Neural progenitor cell (in vitro differentiated cells): Measurements from ENCODE around the gene THNSL1.

ENCODE experiments used
- CTCF ChIP-seq: fragments of 200-600 bp; sonication (generic); IDR thresholded peaks from 2 replicates; pipeline ENCODE4 v1.5.1; 2017; ENCODE audit warnings: antibody characterized with exemption, mild to moderate bottlenecking
- EZH2 ChIP-seq: fragments of 200-600 bp; sonication (generic); IDR thresholded peaks from 2 replicates; pipeline ENCODE4 v1.6.1; 2017; ENCODE audit warnings: antibody characterized with exemption, mild to moderate bottlenecking, moderate library complexity

DNA sequence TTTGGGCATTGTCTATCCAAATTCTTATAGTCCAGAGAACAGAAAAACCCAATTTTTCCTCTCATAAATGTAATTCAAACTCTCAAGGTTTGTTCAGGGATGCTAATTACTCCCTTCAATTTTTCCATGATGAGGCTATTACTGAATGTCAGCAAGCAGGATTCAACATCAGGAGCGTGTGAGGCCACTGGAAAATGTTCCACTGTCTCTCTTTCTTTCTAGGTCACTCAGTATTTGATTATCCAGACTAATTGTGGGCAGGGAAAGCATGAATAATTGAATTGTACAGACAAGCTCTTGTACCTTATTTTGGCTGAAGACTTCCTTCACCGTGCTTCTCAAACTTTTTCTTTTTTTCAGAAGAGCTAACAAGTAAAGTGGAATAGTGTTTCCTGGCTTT is 30.7 kb downstream of the THNSL1 start:
- no peak for TF ChIP-seq EZH2
- TF ChIP-seq CTCF = no peak
